GM23338 (cell line): ENCODE data around the gene FBRSL1. TPM values are rescaled to one million over a fixed set of nuclear protein-coding genes. Genes with fewer than 3 reads are reported as not detected.

Source experiments
- ATAC-seq: fragments of 200-7000 bp; cut with Tn5 transposase; 3 replicates; pipeline ENCODE4 v1.9.1; 2020
- DNase-seq: peaks from one replicate; pipeline ENCODE4 v3.0.0-alpha.2; 2015; ENCODE audit warnings: low spot score
- H2AFZ ChIP-seq: fragments of 200-600 bp; sonication (generic); 2 replicates; pipeline ENCODE4 v1.8.0; 2016; ENCODE audit warnings: antibody characterized with exemption, mild to moderate bottlenecking, moderate library complexity
- H3F3A ChIP-seq: fragments of 200-600 bp; sonication (generic); replicated peaks from 2 replicates; pipeline ENCODE4 v1.8.0; 2017; ENCODE audit warnings: antibody characterized with exemption, mixed run types, low read depth
- H3K27ac ChIP-seq: fragments of 200-600 bp; sonication (generic); 2 replicates; pipeline ENCODE4 v1.6.1; 2016; ENCODE audit warnings: low read depth
- H3K27me3 ChIP-seq: fragments of 200-600 bp; sonication (generic); 2 replicates; pipeline ENCODE4 v1.8.0; 2016; ENCODE audit warnings: mild to moderate bottlenecking, mixed run types, moderate library complexity; ENCODE audit not compliant: insufficient read depth
- H3K36me3 ChIP-seq: fragments of 200-600 bp; sonication (generic); 2 replicates; pipeline ENCODE4 v1.8.0; 2016; ENCODE audit warnings: mild to moderate bottlenecking; ENCODE audit not compliant: insufficient read depth
- H3K4me1 ChIP-seq: fragments of 200-600 bp; sonication (generic); 2 replicates; pipeline ENCODE4 v1.8.0; 2016; ENCODE audit warnings: mild to moderate bottlenecking, moderate library complexity; ENCODE audit not compliant: insufficient read depth
- H3K4me2 ChIP-seq: fragments of 200-600 bp; sonication (generic); 2 replicates; pipeline ENCODE4 v1.7.1; 2017; ENCODE audit warnings: mixed run types
- H3K4me3 ChIP-seq: fragments of 200-600 bp; sonication (generic); 2 replicates; pipeline ENCODE4 v1.6.1; 2016; ENCODE audit warnings: mixed run types
- H3K79me2 ChIP-seq: fragments of 200-600 bp; sonication (generic); replicated peaks from 2 replicates; pipeline ENCODE4 v1.8.0; 2017; ENCODE audit warnings: mild to moderate bottlenecking; ENCODE audit not compliant: insufficient read depth
- H3K9me2 ChIP-seq: fragments of 200-600 bp; sonication (generic); 2 replicates; pipeline ENCODE4 v1.8.0; 2017; ENCODE audit not compliant: insufficient read depth
- H4K20me1 ChIP-seq: fragments of 200-600 bp; sonication (generic); replicated peaks from 2 replicates; pipeline ENCODE4 v1.8.0; 2017; ENCODE audit warnings: mild to moderate bottlenecking; ENCODE audit not compliant: insufficient read depth
- H3K27ac Mint-ChIP-seq: 2 replicates; pipeline ENCODE4 v1.8.0; 2020; ENCODE audit warnings: inconsistent platforms, mild to moderate bottlenecking, moderate library complexity, mixed read lengths
- H3K27me3 Mint-ChIP-seq: 3 replicates; pipeline ENCODE4 v1.8.0; 2022; ENCODE audit warnings: low read depth, mild to moderate bottlenecking, moderate library complexity, mixed read lengths, inconsistent platforms; ENCODE audit not compliant: insufficient read depth, poor library complexity
- H3K36me3 Mint-ChIP-seq: 3 replicates; pipeline ENCODE4 v1.8.0; 2021; ENCODE audit warnings: low read depth, mild to moderate bottlenecking, inconsistent platforms, moderate library complexity, mixed read lengths
- H3K4me1 Mint-ChIP-seq: 3 replicates; pipeline ENCODE4 v1.8.0; 2020; ENCODE audit warnings: mild to moderate bottlenecking, inconsistent platforms, mixed read lengths
- H3K4me3 Mint-ChIP-seq: 3 replicates; pipeline ENCODE4 v1.8.0; 2021; ENCODE audit warnings: moderate library complexity, mild to moderate bottlenecking, inconsistent platforms, mixed read lengths
- H3K9me3 Mint-ChIP-seq: 3 replicates; pipeline ENCODE4 v1.8.0; 2020; ENCODE audit warnings: moderate library complexity, mild to moderate bottlenecking, inconsistent platforms, mixed read lengths
- CREB1 ChIP-seq: fragments of 250-450 bp; sonication (Bioruptor Pico); IDR thresholded peaks from 2 replicates; pipeline ENCODE4 v1.5.0; 2020; ENCODE audit warnings: low read depth, mild to moderate bottlenecking, moderate library complexity
- EZH2 ChIP-seq: fragments of 200-600 bp; sonication (generic); IDR thresholded peaks from one replicate; pipeline ENCODE4 v1.8.0; 2017; ENCODE audit warnings: antibody characterized with exemption, mild to moderate bottlenecking, low read depth; ENCODE audit not compliant: unreplicated experiment
- EZH2phosphoT487 ChIP-seq: fragments of 200-600 bp; sonication (generic); IDR thresholded peaks from one replicate; pipeline ENCODE4 v1.8.1; 2018; ENCODE audit warnings: antibody characterized with exemption; ENCODE audit not compliant: unreplicated experiment
- JUNB ChIP-seq: IDR thresholded peaks from one replicate; pipeline ENCODE4 v1.6.1; 2016; ENCODE audit warnings: antibody characterized with exemption; ENCODE audit not compliant: unreplicated experiment
- NANOG ChIP-seq: IDR thresholded peaks from 2 replicates; pipeline ENCODE4 v1.6.1; 2016; ENCODE audit warnings: antibody characterized with exemption, borderline replicate concordance
- POLR2AphosphoS5 ChIP-seq: IDR thresholded peaks from 2 replicates; pipeline ENCODE4 v1.6.1; 2016; ENCODE audit warnings: antibody characterized with exemption, low read depth
- STAT1 ChIP-seq: IDR thresholded peaks from one replicate; pipeline ENCODE4 v1.6.1; 2016; ENCODE audit warnings: antibody characterized with exemption; ENCODE audit not compliant: unreplicated experiment
- ZNF114 ChIP-seq: fragments of 250-450 bp; sonication (Bioruptor Pico); IDR thresholded peaks from 2 replicates; pipeline ENCODE4 v1.5.0; 2020; ENCODE audit warnings: mild to moderate bottlenecking, moderate library complexity
- ZNF331 ChIP-seq: fragments of 250-450 bp; sonication (Bioruptor Pico); IDR thresholded peaks from 2 replicates; pipeline ENCODE4 v1.5.0; 2020; ENCODE audit warnings: low read depth, mild to moderate bottlenecking, moderate library complexity
- polyA plus RNA-seq: library from polyadenylated mRNA; unstranded; fragments of >200 nt; fragmentation: Nextera tagmentation; extraction: Ambion mirVana; gene quantifications from 2 replicates; pipeline ENCODE4 v1.2.1, GENCODE V29; 2016
- total RNA-seq: library from RNA; depleted of rRNA; stranded (reverse); fragments of >200 nt; shearing (Covaris generic); gene quantifications from 2 replicates; pipeline ENCODE4 v1.2.3, GENCODE V29; 2014
- TF ChIP-seq, protein P1 (sequence below): fragments of 250-450 bp; sonication (Bioruptor Pico); IDR thresholded peaks from 2 replicates; pipeline ENCODE4 v1.5.0; 2020; ENCODE audit warnings: mild to moderate bottlenecking, moderate library complexity
- TF ChIP-seq, protein P2 (sequence below): IDR thresholded peaks from 2 replicates; pipeline ENCODE4 v1.6.1; 2016; ENCODE audit warnings: antibody characterized with exemption
- TF ChIP-seq, protein P3 (sequence below), 2 experiments: fragments of 200-600 bp in 1 of 2; sonication (generic) in 1 of 2; conservative IDR thresholded peaks; 2 replicates each; pipeline versions ENCODE4 v1.5.1 to v1.6.1; 2016 to 2017; ENCODE audit warnings: antibody characterized with exemption in 2 of 2, low read depth in 2 of 2, mild to moderate bottlenecking in 2 of 2, moderate library complexity in 1 of 2
- TF ChIP-seq, protein P4 (sequence below): IDR thresholded peaks from one replicate; pipeline ENCODE4 v1.6.1; 2018; ENCODE audit warnings: antibody characterized with exemption; ENCODE audit not compliant: unreplicated experiment

Gene FBRSL1
- total and polyA plus RNA-seq, 2 experiments from 2014 or later: 37.8 to 89.8 TPM

DNA sequence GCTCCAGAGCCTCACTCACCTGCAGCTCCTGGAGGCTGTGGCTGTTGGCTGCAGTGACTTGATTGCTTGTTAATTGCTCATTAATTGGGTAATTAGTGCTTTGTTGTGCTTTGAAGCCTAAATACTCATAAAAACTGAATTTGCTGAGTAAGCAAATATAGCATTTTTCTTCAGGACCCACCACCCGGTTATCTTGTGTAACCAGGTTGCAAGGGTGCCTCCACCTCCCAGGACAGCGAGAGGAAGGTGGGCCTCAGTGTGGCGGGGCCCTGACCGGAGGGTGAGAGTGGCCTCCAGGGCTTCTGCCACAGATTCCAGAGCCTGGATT is 48.7 kb downstream of the FBRSL1 start:
- Histone ChIP-seq H3K36me3 (no peaks in the 10 kb centered on the region), H3K27ac (no peak overlapping the region), H3K4me3 (no peak overlapping the region), H3K27me3 (peaks cover 74% of the 10 kb centered on the region), H2AFZ (no peak overlapping the region), H3K4me1 (no peaks in the 10 kb centered on the region), H3F3A (peaks cover 10% of the 10 kb centered on the region), H3K9me2 (no peaks in the 10 kb centered on the region), H3K4me2 (no peak overlapping the region), H4K20me1 (no peaks in the 10 kb centered on the region), H3K79me2 (no peaks in the 10 kb centered on the region)
- H3K4me3 Mint-ChIP-seq: no peak overlapping the region
- peaks cover 30% of the 10 kb centered on the region for H3K36me3 Mint-ChIP-seq
- no peak overlapping the region for H3K27ac Mint-ChIP-seq
- no peaks in the 10 kb centered on the region; the same call in 2 of the 3 replicates for H3K4me1 Mint-ChIP-seq
- peaks cover 40% of the 10 kb centered on the region for H3K9me3 Mint-ChIP-seq
- H3K27me3 Mint-ChIP-seq: peaks cover 67% of the 10 kb centered on the region
- DNase-seq (no peak), ATAC-seq (no peak)
- TF ChIP-seq STAT1 (no peak), JUNB (no peak), EZH2phosphoT487 (no peak), EZH2 (no peak), NANOG (no peak), ZNF331 (CRISPR knock-in tag) (no peak), ZNF114 (CRISPR knock-in tag) (no peak), POLR2AphosphoS5 (no peak), CREB1 (CRISPR knock-in tag) (no peak)
- TF ChIP-seq, protein P1, sequence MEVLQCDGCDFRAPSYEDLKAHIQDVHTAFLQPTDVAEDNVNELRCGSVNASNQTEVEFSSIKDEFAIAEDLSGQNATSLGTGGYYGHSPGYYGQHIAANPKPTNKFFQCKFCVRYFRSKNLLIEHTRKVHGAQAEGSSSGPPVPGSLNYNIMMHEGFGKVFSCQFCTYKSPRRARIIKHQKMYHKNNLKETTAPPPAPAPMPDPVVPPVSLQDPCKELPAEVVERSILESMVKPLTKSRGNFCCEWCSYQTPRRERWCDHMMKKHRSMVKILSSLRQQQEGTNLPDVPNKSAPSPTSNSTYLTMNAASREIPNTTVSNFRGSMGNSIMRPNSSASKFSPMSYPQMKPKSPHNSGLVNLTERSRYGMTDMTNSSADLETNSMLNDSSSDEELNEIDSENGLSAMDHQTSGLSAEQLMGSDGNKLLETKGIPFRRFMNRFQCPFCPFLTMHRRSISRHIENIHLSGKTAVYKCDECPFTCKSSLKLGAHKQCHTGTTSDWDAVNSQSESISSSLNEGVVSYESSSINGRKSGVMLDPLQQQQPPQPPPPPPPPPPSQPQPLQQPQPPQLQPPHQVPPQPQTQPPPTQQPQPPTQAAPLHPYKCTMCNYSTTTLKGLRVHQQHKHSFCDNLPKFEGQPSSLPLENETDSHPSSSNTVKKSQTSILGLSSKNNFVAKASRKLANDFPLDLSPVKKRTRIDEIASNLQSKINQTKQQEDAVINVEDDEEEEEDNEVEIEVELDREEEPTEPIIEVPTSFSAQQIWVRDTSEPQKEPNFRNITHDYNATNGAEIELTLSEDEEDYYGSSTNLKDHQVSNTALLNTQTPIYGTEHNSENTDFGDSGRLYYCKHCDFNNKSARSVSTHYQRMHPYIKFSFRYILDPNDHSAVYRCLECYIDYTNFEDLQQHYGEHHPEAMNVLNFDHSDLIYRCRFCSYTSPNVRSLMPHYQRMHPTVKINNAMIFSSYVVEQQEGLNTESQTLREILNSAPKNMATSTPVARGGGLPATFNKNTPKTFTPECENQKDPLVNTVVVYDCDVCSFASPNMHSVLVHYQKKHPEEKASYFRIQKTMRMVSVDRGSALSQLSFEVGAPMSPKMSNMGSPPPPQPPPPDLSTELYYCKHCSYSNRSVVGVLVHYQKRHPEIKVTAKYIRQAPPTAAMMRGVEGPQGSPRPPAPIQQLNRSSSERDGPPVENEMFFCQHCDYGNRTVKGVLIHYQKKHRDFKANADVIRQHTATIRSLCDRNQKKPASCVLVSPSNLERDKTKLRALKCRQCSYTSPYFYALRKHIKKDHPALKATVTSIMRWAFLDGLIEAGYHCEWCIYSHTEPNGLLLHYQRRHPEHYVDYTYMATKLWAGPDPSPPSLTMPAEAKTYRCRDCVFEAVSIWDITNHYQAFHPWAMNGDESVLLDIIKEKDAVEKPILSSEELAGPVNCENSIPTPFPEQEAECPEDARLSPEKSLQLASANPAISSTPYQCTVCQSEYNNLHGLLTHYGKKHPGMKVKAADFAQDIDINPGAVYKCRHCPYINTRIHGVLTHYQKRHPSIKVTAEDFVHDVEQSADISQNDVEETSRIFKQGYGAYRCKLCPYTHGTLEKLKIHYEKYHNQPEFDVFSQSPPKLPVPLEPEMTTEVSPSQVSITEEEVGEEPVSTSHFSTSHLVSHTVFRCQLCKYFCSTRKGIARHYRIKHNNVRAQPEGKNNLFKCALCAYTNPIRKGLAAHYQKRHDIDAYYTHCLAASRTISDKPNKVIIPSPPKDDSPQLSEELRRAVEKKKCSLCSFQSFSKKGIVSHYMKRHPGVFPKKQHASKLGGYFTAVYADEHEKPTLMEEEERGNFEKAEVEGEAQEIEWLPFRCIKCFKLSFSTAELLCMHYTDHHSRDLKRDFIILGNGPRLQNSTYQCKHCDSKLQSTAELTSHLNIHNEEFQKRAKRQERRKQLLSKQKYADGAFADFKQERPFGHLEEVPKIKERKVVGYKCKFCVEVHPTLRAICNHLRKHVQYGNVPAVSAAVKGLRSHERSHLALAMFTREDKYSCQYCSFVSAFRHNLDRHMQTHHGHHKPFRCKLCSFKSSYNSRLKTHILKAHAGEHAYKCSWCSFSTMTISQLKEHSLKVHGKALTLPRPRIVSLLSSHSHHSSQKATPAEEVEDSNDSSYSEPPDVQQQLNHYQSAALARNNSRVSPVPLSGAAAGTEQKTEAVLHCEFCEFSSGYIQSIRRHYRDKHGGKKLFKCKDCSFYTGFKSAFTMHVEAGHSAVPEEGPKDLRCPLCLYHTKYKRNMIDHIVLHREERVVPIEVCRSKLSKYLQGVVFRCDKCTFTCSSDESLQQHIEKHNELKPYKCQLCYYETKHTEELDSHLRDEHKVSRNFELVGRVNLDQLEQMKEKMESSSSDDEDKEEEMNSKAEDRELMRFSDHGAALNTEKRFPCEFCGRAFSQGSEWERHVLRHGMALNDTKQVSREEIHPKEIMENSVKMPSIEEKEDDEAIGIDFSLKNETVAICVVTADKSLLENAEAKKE (CRISPR knock-in tag): no peak
- TF ChIP-seq, protein P2, sequence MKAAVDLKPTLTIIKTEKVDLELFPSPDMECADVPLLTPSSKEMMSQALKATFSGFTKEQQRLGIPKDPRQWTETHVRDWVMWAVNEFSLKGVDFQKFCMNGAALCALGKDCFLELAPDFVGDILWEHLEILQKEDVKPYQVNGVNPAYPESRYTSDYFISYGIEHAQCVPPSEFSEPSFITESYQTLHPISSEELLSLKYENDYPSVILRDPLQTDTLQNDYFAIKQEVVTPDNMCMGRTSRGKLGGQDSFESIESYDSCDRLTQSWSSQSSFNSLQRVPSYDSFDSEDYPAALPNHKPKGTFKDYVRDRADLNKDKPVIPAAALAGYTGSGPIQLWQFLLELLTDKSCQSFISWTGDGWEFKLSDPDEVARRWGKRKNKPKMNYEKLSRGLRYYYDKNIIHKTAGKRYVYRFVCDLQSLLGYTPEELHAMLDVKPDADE: no peak
- TF ChIP-seq, protein P3, sequence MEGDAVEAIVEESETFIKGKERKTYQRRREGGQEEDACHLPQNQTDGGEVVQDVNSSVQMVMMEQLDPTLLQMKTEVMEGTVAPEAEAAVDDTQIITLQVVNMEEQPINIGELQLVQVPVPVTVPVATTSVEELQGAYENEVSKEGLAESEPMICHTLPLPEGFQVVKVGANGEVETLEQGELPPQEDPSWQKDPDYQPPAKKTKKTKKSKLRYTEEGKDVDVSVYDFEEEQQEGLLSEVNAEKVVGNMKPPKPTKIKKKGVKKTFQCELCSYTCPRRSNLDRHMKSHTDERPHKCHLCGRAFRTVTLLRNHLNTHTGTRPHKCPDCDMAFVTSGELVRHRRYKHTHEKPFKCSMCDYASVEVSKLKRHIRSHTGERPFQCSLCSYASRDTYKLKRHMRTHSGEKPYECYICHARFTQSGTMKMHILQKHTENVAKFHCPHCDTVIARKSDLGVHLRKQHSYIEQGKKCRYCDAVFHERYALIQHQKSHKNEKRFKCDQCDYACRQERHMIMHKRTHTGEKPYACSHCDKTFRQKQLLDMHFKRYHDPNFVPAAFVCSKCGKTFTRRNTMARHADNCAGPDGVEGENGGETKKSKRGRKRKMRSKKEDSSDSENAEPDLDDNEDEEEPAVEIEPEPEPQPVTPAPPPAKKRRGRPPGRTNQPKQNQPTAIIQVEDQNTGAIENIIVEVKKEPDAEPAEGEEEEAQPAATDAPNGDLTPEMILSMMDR (conservative IDR thresholded peaks at IDR 0.05; ENCODE audit: low read depth in 2 of 2): no peak
- TF ChIP-seq, protein P4, sequence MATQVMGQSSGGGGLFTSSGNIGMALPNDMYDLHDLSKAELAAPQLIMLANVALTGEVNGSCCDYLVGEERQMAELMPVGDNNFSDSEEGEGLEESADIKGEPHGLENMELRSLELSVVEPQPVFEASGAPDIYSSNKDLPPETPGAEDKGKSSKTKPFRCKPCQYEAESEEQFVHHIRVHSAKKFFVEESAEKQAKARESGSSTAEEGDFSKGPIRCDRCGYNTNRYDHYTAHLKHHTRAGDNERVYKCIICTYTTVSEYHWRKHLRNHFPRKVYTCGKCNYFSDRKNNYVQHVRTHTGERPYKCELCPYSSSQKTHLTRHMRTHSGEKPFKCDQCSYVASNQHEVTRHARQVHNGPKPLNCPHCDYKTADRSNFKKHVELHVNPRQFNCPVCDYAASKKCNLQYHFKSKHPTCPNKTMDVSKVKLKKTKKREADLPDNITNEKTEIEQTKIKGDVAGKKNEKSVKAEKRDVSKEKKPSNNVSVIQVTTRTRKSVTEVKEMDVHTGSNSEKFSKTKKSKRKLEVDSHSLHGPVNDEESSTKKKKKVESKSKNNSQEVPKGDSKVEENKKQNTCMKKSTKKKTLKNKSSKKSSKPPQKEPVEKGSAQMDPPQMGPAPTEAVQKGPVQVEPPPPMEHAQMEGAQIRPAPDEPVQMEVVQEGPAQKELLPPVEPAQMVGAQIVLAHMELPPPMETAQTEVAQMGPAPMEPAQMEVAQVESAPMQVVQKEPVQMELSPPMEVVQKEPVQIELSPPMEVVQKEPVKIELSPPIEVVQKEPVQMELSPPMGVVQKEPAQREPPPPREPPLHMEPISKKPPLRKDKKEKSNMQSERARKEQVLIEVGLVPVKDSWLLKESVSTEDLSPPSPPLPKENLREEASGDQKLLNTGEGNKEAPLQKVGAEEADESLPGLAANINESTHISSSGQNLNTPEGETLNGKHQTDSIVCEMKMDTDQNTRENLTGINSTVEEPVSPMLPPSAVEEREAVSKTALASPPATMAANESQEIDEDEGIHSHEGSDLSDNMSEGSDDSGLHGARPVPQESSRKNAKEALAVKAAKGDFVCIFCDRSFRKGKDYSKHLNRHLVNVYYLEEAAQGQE: no peak
